ENCODE measurements around the gene CACNA1S.

DNA sequence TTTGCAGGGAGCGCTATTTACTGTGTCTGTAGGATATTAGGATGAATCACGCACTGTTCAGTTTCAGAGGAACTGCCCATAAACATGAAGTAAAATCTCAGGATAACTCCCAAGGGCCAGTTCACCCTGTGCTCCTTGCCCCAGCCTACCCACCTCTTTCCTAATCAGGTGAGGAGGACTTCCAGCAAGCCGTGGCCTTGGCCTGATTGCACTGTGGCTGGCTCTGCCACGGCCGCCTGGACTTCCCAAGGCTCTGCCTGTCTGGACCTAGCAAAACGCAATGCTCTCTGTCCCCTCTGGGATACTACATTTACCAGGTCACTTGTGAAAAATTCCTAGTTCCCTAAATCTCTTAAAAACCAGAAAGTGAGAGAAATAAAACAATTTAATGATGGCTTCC lies 22.2 kb upstream of the CACNA1S start:
- TF ChIP-seq, protein P1, sequence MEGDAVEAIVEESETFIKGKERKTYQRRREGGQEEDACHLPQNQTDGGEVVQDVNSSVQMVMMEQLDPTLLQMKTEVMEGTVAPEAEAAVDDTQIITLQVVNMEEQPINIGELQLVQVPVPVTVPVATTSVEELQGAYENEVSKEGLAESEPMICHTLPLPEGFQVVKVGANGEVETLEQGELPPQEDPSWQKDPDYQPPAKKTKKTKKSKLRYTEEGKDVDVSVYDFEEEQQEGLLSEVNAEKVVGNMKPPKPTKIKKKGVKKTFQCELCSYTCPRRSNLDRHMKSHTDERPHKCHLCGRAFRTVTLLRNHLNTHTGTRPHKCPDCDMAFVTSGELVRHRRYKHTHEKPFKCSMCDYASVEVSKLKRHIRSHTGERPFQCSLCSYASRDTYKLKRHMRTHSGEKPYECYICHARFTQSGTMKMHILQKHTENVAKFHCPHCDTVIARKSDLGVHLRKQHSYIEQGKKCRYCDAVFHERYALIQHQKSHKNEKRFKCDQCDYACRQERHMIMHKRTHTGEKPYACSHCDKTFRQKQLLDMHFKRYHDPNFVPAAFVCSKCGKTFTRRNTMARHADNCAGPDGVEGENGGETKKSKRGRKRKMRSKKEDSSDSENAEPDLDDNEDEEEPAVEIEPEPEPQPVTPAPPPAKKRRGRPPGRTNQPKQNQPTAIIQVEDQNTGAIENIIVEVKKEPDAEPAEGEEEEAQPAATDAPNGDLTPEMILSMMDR (IDR thresholded peaks at IDR 0.05) = no peak
- TF ChIP-seq POLR2AphosphoS5 (IDR thresholded peaks at IDR 0.05) = no peak

Measured in sigmoid colon (tissue), 4 donors.